K562 (cell line): ENCODE measurements around the gene GATA5. TPM values are rescaled to one million over a fixed set of nuclear protein-coding genes. Genes with fewer than 3 reads are reported as not detected.

Experiments
- ATF1 ChIP-seq, 2 experiments: fragments of 450-650 bp in 1 of 2; IDR thresholded peaks; 2 replicates each; pipeline ENCODE4 v1.6.1; 2016; ENCODE audit warnings: missing compliant biosample characterization in 1 of 2, missing genetic modification characterization in 1 of 2
- CREB5 ChIP-seq: fragments of 250-450 bp; sonication (Bioruptor Pico); IDR thresholded peaks from 2 replicates; pipeline ENCODE4 v1.5.0; 2020; ENCODE audit warnings: mild to moderate bottlenecking
- CREM ChIP-seq: IDR thresholded peaks from 2 replicates; pipeline ENCODE4 v1.6.1; 2014; ENCODE audit warnings: antibody characterized with exemption, low read depth
- CTBP1 ChIP-seq: fragments of 450-650 bp; IDR thresholded peaks from 2 replicates; pipeline ENCODE4 v1.6.1; 2016; ENCODE audit warnings: borderline replicate concordance
- DIDO1 ChIP-seq: fragments of 450-650 bp; IDR thresholded peaks from 2 replicates; pipeline ENCODE4 v1.6.1; 2016; ENCODE audit warnings: low read depth, missing biosample characterization, missing genetic modification characterization
- GATA2 ChIP-seq: sonication (generic); formaldehyde crosslinking; IDR thresholded peaks from 2 replicates; pipeline ENCODE4 v1.4.0; 2020; ENCODE audit warnings: mild to moderate bottlenecking, missing genetic modification reagents
- GATAD2B ChIP-seq: fragments of 450-650 bp; IDR thresholded peaks from 2 replicates; pipeline ENCODE4 v1.6.1; 2017; ENCODE audit warnings: mild to moderate bottlenecking, borderline replicate concordance
- HIVEP1 ChIP-seq: fragments of 250-450 bp; sonication (Bioruptor Pico); IDR thresholded peaks from 2 replicates; pipeline ENCODE4 v1.4.0; 2020; ENCODE audit warnings: mild to moderate bottlenecking
- JUND ChIP-seq, 2 experiments: IDR thresholded peaks; 2 replicates in 1 of 2; 3 replicates in 1 of 2; pipeline ENCODE4 v1.6.1; 2011; ENCODE audit warnings: borderline replicate concordance in 2 of 2, low read depth in 2 of 2, low read length in 2 of 2, improper control_type of control experiment in 1 of 2, missing biosample characterization in 1 of 2, missing genetic modification characterization in 1 of 2, missing genetic modification reagents in 1 of 2
- MCM3 ChIP-seq: fragments of 450-650 bp; IDR thresholded peaks from 2 replicates; pipeline ENCODE4 v1.6.1; 2016
- MLLT1 ChIP-seq, 2 experiments: fragments of 450-650 bp; IDR thresholded peaks; 2 replicates each; pipeline ENCODE4 v1.6.1; 2016
- PHB ChIP-seq: fragments of 250-450 bp; sonication (Bioruptor Pico); IDR thresholded peaks from 2 replicates; pipeline ENCODE4 v1.5.0; 2021
- PHF20 ChIP-seq: fragments of 450-650 bp; IDR thresholded peaks from 2 replicates; pipeline ENCODE4 v1.6.1; 2018; ENCODE audit not compliant: partially characterized antibody
- RBM25 ChIP-seq: fragments of 200-400 bp; formaldehyde crosslinking; IDR thresholded peaks from 2 replicates; pipeline ENCODE4 v1.6.1; 2018; ENCODE audit warnings: low read length, low read depth, moderate library complexity; ENCODE audit not compliant: severe bottlenecking
- RBM34 ChIP-seq: fragments of 200-400 bp; formaldehyde crosslinking; IDR thresholded peaks from 2 replicates; pipeline ENCODE4 v1.6.1; 2018; ENCODE audit warnings: low read length, borderline replicate concordance; ENCODE audit not compliant: insufficient read depth
- RREB1 ChIP-seq: fragments of 250-450 bp; sonication (Bioruptor Pico); IDR thresholded peaks from 2 replicates; pipeline ENCODE4 v1.4.0; 2020
- SAFB2 ChIP-seq: fragments of 200-400 bp; formaldehyde crosslinking; IDR thresholded peaks from 2 replicates; pipeline ENCODE4 v1.6.1; 2018; ENCODE audit warnings: borderline replicate concordance, low read length, low read depth, moderate library complexity; ENCODE audit not compliant: severe bottlenecking
- SMARCB1 ChIP-seq: IDR thresholded peaks from 2 replicates; pipeline ENCODE4 v1.6.1; 2011; ENCODE audit warnings: improper control_type of control experiment, low read depth; ENCODE audit not compliant: insufficient read length
- TCF15 ChIP-seq: fragments of 250-450 bp; sonication (Bioruptor Pico); IDR thresholded peaks from 2 replicates; pipeline ENCODE4 v1.8.0; 2022; ENCODE audit warnings: moderate library complexity, mild to moderate bottlenecking, inconsistent platforms
- ZFP1 ChIP-seq: fragments of 450-650 bp; formaldehyde crosslinking; IDR thresholded peaks from 2 replicates; pipeline ENCODE4 v1.4.0; 2020; ENCODE audit warnings: mild to moderate bottlenecking, mixed read lengths
- ZNF263 ChIP-seq: sonication (generic); formaldehyde crosslinking; IDR thresholded peaks from 2 replicates; pipeline ENCODE4 v1.8.0; 2022; ENCODE audit warnings: mild to moderate bottlenecking, missing genetic modification reagents, borderline replicate concordance
- polyA plus RNA-seq, 8 experiments: library from polyadenylated mRNA; depleted of rRNA in 4 of 8; stranded (reverse) in 5 of 8; unstranded in 3 of 8; fragments of >200 nt; fragmentation: Nextera tagmentation in 2 of 8; fragmentation: Illumina TruSeq in 1 of 8; extraction: Ambion mirVana in 2 of 8; extraction: Trizol in 1 of 8; gene quantifications; 2 replicates each; pipeline versions ENCODE4 v1.2.1 to v1.2.3, GENCODE V29; 2011 to 2014; ENCODE audit warnings: inconsistent platforms in 1 of 8, missing spikeins in 1 of 8
- total RNA-seq, 7 experiments: library from RNA; depleted of rRNA in 6 of 7; stranded (reverse); fragments of >200 nt in 6 of 7; fragmentation: Illumina TruSeq in 2 of 7; extraction: Trizol in 2 of 7; gene quantifications; 2 replicates each; pipeline versions ENCODE4 v1.2.1 to v1.2.3, GENCODE V29; 2011 to 2021; ENCODE audit warnings: low replicate concordance in 1 of 7

Gene GATA5
- total and polyA plus RNA-seq, 9 of the 15 experiments (the other 6 are each of a cell fraction or from before 2014, with no cell fraction given): 0.09 to 0.57 (median 0.20) TPM; not detected in 3

DNA sequence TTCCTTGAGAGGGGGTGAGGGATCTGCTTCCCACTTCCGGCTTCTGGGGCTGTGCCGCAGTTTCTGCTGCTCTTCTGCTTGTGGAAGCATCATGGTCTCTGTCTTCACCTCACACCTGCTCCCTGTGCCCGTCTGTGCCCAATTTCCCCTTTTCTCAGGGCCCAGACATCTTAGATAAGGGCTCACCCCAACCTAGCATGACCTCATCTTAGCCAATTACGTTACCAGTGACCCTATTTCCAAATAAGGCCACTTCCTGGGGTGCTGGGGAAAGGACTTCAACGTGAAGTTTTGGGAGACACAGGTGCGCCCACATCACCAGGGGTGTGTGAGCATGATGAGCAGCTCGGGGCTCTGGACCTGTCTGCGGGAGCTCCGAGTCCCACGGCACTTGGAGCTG is 27.8 kb downstream of the GATA5 start (continued):
- TF ChIP-seq SAFB2: no peak
- TF ChIP-seq CREB5: no peak
- peak; percentile 69 for TF ChIP-seq CTBP1
- no peak for TF ChIP-seq HIVEP1 (CRISPR knock-in tag)
- TF ChIP-seq RBM34: no peak
- no peak for TF ChIP-seq ATF1 (CRISPR knock-in tag; IDR thresholded peaks at IDR 0.05)
- TF ChIP-seq ATF1 (tag; IDR thresholded peaks at IDR 0.05): peak; percentile 47; the same call in 1 of the 2 replicates
- no peak for TF ChIP-seq SMARCB1
- no peak for TF ChIP-seq GATA2 (CRISPR knock-in tag)
- TF ChIP-seq JUND (IDR thresholded peaks at IDR 0.05; ENCODE audit: borderline replicate concordance, low read depth, low read length): peak; percentile 67
- peak; percentile 65; the same call in 1 of the 3 replicates for TF ChIP-seq JUND (tag; IDR thresholded peaks at IDR 0.05; ENCODE audit: borderline replicate concordance, low read depth, low read length)
- no peak for TF ChIP-seq RBM25
- TF ChIP-seq PHF20: no peak
- TF ChIP-seq DIDO1 (tag): no peak
- peak; percentile 54 for TF ChIP-seq CREM
- no peak for TF ChIP-seq PHB (CRISPR knock-in tag)
- TF ChIP-seq TCF15: no peak
- TF ChIP-seq ZFP1 (CRISPR knock-in tag): no peak
- TF ChIP-seq MLLT1 (IDR thresholded peaks at IDR 0.05): no peak
- TF ChIP-seq MCM3: no peak
- no peak for TF ChIP-seq GATAD2B
- TF ChIP-seq ZNF263 (CRISPR knock-in tag): no peak
- no peak for TF ChIP-seq RREB1 (CRISPR knock-in tag)
